ENCODE data around the gene FAM227A.
"Not testable (repeated sequence)": the region's sequence is repeated elsewhere in the genome, so short reads cannot be mapped to it uniquely, and the experiment has no call there.

Gene FAM227A

DNA sequence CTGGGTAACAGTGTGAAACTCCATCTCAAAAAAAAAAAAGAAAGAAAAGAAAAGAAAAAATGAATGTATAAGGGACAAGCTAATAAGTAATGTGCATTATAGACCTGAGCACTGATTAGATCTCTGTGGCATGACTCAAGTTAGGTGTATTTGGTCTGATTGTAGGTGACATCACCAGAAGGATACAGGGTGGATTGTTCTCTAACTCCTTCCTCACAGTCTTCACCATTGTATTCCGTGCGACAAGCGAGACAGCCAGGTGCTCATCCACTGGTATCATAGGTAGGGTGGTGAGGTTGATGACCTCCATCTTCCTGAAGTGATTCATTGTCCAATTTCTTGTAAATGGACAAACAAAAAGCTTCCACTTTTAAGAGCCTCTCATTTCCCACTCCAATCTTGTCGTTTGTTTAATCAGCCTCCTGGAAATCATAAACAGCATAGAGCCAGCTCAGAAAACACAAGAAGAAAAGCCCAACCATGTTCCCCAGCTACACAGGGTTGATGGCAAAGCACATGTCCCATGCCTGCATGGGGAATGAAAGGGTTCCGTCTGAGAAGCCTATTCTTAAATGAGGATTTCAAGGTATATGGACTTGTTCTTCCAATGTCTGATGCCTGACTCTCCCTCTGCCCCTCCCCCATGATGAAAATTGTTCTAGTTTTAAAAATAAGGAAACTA is 6.2 kb downstream of the FAM227A start:
- Histone ChIP-seq H3K4me3 (replicated peaks; ENCODE audit: insufficient read depth, low read length) (no peak overlapping the region), H3K27ac (replicated peaks) (no peak overlapping the region), H3K27me3 (ENCODE audit: insufficient read depth, poor library complexity, severe bottlenecking) (no peaks in the 10 kb centered on the region)
- TF ChIP-seq GABPA (IDR thresholded peaks at IDR 0.05; ENCODE audit: low read depth) = no peak
- TF ChIP-seq REST (IDR thresholded peaks at IDR 0.05; ENCODE audit: insufficient replicate concordance, low read depth) = no peak
- TF ChIP-seq, protein P1, sequence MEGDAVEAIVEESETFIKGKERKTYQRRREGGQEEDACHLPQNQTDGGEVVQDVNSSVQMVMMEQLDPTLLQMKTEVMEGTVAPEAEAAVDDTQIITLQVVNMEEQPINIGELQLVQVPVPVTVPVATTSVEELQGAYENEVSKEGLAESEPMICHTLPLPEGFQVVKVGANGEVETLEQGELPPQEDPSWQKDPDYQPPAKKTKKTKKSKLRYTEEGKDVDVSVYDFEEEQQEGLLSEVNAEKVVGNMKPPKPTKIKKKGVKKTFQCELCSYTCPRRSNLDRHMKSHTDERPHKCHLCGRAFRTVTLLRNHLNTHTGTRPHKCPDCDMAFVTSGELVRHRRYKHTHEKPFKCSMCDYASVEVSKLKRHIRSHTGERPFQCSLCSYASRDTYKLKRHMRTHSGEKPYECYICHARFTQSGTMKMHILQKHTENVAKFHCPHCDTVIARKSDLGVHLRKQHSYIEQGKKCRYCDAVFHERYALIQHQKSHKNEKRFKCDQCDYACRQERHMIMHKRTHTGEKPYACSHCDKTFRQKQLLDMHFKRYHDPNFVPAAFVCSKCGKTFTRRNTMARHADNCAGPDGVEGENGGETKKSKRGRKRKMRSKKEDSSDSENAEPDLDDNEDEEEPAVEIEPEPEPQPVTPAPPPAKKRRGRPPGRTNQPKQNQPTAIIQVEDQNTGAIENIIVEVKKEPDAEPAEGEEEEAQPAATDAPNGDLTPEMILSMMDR (IDR thresholded peaks at IDR 0.05; ENCODE audit: insufficient read depth, low read length) = no peak
- no peak for TF ChIP-seq POLR2AphosphoS5 (IDR thresholded peaks at IDR 0.05; ENCODE audit: low read depth)
- no peak for TF ChIP-seq SPI1 (IDR thresholded peaks at IDR 0.05; ENCODE audit: borderline replicate concordance, low read depth)
- DNase-seq (ENCODE audit: low read depth in 1 of 2, low spot score in 1 of 2) = no peak

DNA sequence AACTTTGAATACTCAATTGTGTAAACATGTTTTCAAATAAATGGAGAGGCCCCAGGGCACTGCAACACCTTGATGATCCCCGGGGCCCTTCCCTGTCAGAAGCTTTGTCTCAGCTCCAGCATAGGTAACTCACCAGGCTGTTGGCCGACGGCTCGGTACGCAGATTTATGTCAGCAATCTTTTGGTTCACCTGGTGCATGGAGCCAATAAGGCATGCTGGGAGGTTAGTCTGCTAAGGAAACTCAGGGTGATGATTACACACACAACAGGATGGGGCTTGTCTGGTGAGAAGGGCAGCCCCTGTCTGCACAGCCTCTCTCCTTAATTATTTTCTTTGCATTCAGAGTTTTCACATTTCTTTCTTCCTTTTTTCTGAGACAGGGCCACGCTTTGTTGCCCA is 10.8 kb downstream of the FAM227A start:
- TF ChIP-seq POLR2AphosphoS5 (IDR thresholded peaks at IDR 0.05; ENCODE audit: low read depth) (no peak), REST (IDR thresholded peaks at IDR 0.05; ENCODE audit: insufficient replicate concordance, low read depth) (no peak), GABPA (IDR thresholded peaks at IDR 0.05; ENCODE audit: low read depth) (no peak), SPI1 (IDR thresholded peaks at IDR 0.05; ENCODE audit: borderline replicate concordance, low read depth) (no peak)
- TF ChIP-seq, protein P1 (IDR thresholded peaks at IDR 0.05; ENCODE audit: insufficient read depth, low read length) = no peak
- DNase-seq (ENCODE audit: low read depth in 1 of 2, low spot score in 1 of 2) = no peak
- H3K27ac ChIP-seq (replicated peaks) = no peak overlapping the region
- no peak overlapping the region for H3K4me3 ChIP-seq (replicated peaks; ENCODE audit: insufficient read depth, low read length)
- no peaks in the 10 kb centered on the region for H3K27me3 ChIP-seq (ENCODE audit: insufficient read depth, poor library complexity, severe bottlenecking)

- H3K27me3 ChIP-seq (ENCODE audit: insufficient read depth, poor library complexity, severe bottlenecking); DNase-seq (ENCODE audit: low read depth in 1 of 2, low spot score in 1 of 2); H3K4me3 ChIP-seq (replicated peaks; ENCODE audit: insufficient read depth, low read length); H3K27ac ChIP-seq (replicated peaks): not testable (repeated sequence)
Measured at GRCh38 chr22:38644245-38644644, 11.9 kb downstream of the FAM227A start.

GRCh38 chr22:38641476-38642040 is 14.6 kb downstream of the FAM227A start:
- TF ChIP-seq SPI1 (IDR thresholded peaks at IDR 0.05; ENCODE audit: borderline replicate concordance, low read depth) (no peak), REST (IDR thresholded peaks at IDR 0.05; ENCODE audit: insufficient replicate concordance, low read depth) (no peak), POLR2AphosphoS5 (IDR thresholded peaks at IDR 0.05; ENCODE audit: low read depth) (no peak), GABPA (IDR thresholded peaks at IDR 0.05; ENCODE audit: low read depth) (no peak)
- TF ChIP-seq, protein P1 (IDR thresholded peaks at IDR 0.05; ENCODE audit: insufficient read depth, low read length) = no peak
- no peak for DNase-seq (ENCODE audit: low read depth in 1 of 2, low spot score in 1 of 2)
- no peaks in the 10 kb centered on the region for H3K27me3 ChIP-seq (ENCODE audit: insufficient read depth, poor library complexity, severe bottlenecking)
- H3K4me3 ChIP-seq (replicated peaks; ENCODE audit: insufficient read depth, low read length) = no peak overlapping the region
- no peak overlapping the region for H3K27ac ChIP-seq (replicated peaks)

All from HL-60 (cell line).